ENCODE measurements around the gene OR6N1.

The OR6N1 gene
- 0 reads per million in 3 donors for total RNA-seq

DNA sequence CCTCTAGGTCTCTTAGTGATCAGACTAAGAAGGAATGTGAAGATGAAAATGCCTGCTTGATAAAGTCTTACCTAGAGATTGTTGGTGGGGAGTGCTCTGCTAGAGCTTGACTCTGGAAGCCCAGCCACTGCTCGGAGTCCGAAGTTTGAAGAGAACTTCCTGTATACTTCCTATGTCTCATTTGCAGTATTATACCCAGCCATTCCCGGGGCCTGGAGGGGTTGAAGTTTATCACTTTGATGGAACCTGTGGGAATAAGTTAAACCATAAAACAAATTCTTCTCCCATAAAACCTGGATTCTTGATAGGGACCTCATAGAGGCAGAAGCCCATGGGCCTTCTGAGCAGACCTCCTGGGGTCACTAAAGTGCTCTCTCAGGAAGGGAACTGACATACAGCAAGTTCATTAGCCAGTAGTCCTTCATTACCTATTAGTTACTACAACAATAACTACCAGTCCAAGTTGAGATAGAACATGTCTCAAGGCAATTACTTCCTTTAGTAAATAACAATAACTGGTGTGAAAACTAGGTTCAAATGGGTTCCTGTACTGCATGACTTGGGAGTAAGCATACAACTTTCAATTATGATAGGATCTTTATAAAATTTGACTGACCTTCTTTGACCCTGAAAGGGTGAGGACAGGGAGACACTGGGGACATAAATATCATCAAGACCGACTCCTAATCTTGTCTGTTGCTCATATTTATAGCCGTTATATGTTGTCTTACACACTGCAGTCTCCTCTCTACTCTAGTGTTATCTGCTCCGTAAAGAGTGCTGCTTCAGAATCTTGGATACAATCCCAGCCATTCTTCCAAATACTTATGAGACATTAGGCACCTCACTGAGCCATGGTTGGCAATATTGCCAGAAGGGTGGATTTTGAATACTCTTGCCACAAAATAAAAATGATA is at the start of gene OR6N1:
TSS of gene OR6N1 (minus strand) at position 246 of the 917 bp plus-strand sequence. CDS start 5,513 bp downstream, outside the sequence.
- no peaks in the 10 kb centered on the region for H3K27me3 ChIP-seq (replicated peaks; ENCODE audit: control insufficient read depth, insufficient read depth, low read length, poor library complexity, severe bottlenecking)
- no peaks in the 10 kb centered on the region for H3K4me1 ChIP-seq (ENCODE audit: control insufficient read depth, insufficient read depth, low read length, poor library complexity, severe bottlenecking)
- no peak within 1 kb of the TSS for H3K27ac ChIP-seq (ENCODE audit: insufficient read depth, low read length, poor library complexity, severe bottlenecking)
- no peak for DNase-seq
- no peaks in the 10 kb centered on the region for H3K9me3 ChIP-seq (ENCODE audit: control insufficient read depth, low read length)
- H3K36me3 ChIP-seq (ENCODE audit: control insufficient read depth, insufficient read depth, low read length), result no peaks in the 10 kb centered on the region
- no peak within 1 kb of the TSS for H3K4me3 ChIP-seq (ENCODE audit: insufficient read depth, low read depth, low read length, poor library complexity, severe bottlenecking)

- no peak for DNase-seq
- Histone ChIP-seq H3K4me1 (ENCODE audit: control insufficient read depth, insufficient read depth, low read length, poor library complexity, severe bottlenecking) (peaks cover 4% of the 10 kb centered on the region), H3K4me3 (ENCODE audit: insufficient read depth, low read depth, low read length, poor library complexity, severe bottlenecking) (no peak overlapping the region), H3K27me3 (replicated peaks; ENCODE audit: control insufficient read depth, insufficient read depth, low read length, poor library complexity, severe bottlenecking) (no peaks in the 10 kb centered on the region), H3K36me3 (ENCODE audit: control insufficient read depth, insufficient read depth, low read length) (no peaks in the 10 kb centered on the region), H3K27ac (ENCODE audit: insufficient read depth, low read length, poor library complexity, severe bottlenecking) (no peak overlapping the region), H3K9me3 (ENCODE audit: control insufficient read depth, low read length) (no peaks in the 10 kb centered on the region)
Measured at GRCh38 chr1:158821723-158822122, 49.7 kb upstream of the OR6N1 start.

DNA sequence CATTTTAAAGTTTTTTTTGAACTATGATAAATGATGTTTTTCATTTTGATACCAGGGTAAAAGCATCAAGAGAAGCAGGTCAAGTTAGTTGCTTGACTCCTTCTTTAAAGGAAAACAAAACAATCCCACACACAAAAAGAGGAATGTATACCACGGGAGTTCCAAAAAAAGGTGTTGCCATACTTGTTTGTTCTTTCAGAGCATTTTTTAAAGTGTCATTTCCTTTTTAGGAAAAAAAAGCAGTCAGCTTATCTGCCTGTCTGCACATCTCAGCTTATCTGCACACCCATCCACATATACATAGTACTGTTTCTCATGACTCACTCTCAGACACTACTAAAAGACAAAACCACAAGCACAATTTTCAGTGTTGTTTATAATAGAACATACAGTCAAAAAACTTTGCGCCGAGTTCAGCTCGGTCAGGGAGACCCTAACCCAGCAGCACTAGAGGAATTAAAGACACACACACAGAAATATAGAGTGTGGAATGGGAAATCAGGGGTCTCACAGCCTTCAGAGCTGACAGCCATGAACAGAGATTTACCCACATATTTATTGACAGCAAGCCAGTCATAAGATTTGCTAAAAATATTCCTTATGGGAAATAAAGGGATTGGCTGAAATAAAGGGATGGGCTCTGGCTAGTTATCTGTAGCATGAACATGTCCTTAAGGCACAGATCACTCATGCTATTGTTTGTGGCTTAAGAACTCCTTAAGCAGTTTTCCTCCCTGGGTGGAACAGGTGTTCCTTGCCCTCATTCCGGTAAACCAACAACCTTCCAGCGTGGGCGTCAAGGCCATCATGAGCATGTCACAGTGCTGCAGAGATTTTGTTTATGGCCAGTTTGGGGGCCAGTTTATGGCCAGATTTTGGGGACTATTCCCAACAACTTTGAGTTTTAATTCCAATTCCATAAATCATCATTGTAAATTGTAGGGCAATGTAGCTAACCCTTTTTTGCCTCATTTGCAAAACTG is 47.8 kb upstream of the OR6N1 start:
- Histone ChIP-seq H3K36me3 (ENCODE audit: control insufficient read depth, insufficient read depth, low read length) (no peaks in the 10 kb centered on the region), H3K4me1 (ENCODE audit: control insufficient read depth, insufficient read depth, low read length, poor library complexity, severe bottlenecking) (peaks cover 4% of the 10 kb centered on the region), H3K9me3 (ENCODE audit: control insufficient read depth, low read length) (no peaks in the 10 kb centered on the region), H3K27me3 (replicated peaks; ENCODE audit: control insufficient read depth, insufficient read depth, low read length, poor library complexity, severe bottlenecking) (no peaks in the 10 kb centered on the region), H3K4me3 (ENCODE audit: insufficient read depth, low read depth, low read length, poor library complexity, severe bottlenecking) (no peak overlapping the region), H3K27ac (ENCODE audit: insufficient read depth, low read length, poor library complexity, severe bottlenecking) (no peak overlapping the region)
- DNase-seq, result no peak

- H3K9me3 ChIP-seq (ENCODE audit: control insufficient read depth, low read length), result no peaks in the 10 kb centered on the region
- H3K27me3 ChIP-seq (replicated peaks; ENCODE audit: control insufficient read depth, insufficient read depth, low read length, poor library complexity, severe bottlenecking), result no peaks in the 10 kb centered on the region
- no peak overlapping the region for H3K4me3 ChIP-seq (ENCODE audit: insufficient read depth, low read depth, low read length, poor library complexity, severe bottlenecking)
- DNase-seq, result no peak
- no peak overlapping the region for H3K27ac ChIP-seq (ENCODE audit: insufficient read depth, low read length, poor library complexity, severe bottlenecking)
- H3K4me1 ChIP-seq (ENCODE audit: control insufficient read depth, insufficient read depth, low read length, poor library complexity, severe bottlenecking), result peaks cover 4% of the 10 kb centered on the region
- no peaks in the 10 kb centered on the region for H3K36me3 ChIP-seq (ENCODE audit: control insufficient read depth, insufficient read depth, low read length)
Measured at GRCh38 chr1:158818975-158819431, 47.0 kb upstream of the OR6N1 start.

- Histone ChIP-seq H3K27me3 (replicated peaks; ENCODE audit: control insufficient read depth, insufficient read depth, low read length, poor library complexity, severe bottlenecking) (no peaks in the 10 kb centered on the region), H3K27ac (ENCODE audit: insufficient read depth, low read length, poor library complexity, severe bottlenecking) (no peak overlapping the region), H3K36me3 (ENCODE audit: control insufficient read depth, insufficient read depth, low read length) (no peaks in the 10 kb centered on the region), H3K9me3 (ENCODE audit: control insufficient read depth, low read length) (no peaks in the 10 kb centered on the region), H3K4me3 (ENCODE audit: insufficient read depth, low read depth, low read length, poor library complexity, severe bottlenecking) (no peak overlapping the region), H3K4me1 (ENCODE audit: control insufficient read depth, insufficient read depth, low read length, poor library complexity, severe bottlenecking) (peaks cover 4% of the 10 kb centered on the region)
- no peak for DNase-seq
Measured at GRCh38 chr1:158818560-158818959, 46.6 kb upstream of the OR6N1 start.

DNA sequence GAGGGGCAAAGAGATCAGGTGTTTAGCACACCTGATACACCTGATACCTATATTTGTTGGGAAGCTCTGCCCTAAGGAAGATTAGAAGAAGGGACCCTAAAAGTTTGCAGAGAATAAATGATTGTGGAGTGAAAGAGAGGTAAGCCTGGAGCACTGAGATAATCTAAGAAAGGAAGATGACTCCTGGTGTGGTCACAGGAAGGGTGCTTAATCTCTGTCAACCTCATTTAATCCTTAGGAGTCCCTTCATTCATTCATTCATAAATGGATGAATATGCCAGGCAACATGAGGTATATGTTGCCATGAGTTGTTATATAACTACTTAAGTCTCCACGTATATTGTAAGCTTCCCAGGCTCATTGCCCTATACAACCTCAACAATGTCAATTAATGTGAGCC is 43.0 kb upstream of the OR6N1 start:
- Histone ChIP-seq H3K4me1 (ENCODE audit: control insufficient read depth, insufficient read depth, low read length, poor library complexity, severe bottlenecking) (peaks cover 4% of the 10 kb centered on the region), H3K4me3 (ENCODE audit: insufficient read depth, low read depth, low read length, poor library complexity, severe bottlenecking) (no peak overlapping the region), H3K27me3 (replicated peaks; ENCODE audit: control insufficient read depth, insufficient read depth, low read length, poor library complexity, severe bottlenecking) (no peaks in the 10 kb centered on the region), H3K9me3 (ENCODE audit: control insufficient read depth, low read length) (no peaks in the 10 kb centered on the region), H3K27ac (ENCODE audit: insufficient read depth, low read length, poor library complexity, severe bottlenecking) (no peak overlapping the region), H3K36me3 (ENCODE audit: control insufficient read depth, insufficient read depth, low read length) (no peaks in the 10 kb centered on the region)
- no peak for DNase-seq

DNA sequence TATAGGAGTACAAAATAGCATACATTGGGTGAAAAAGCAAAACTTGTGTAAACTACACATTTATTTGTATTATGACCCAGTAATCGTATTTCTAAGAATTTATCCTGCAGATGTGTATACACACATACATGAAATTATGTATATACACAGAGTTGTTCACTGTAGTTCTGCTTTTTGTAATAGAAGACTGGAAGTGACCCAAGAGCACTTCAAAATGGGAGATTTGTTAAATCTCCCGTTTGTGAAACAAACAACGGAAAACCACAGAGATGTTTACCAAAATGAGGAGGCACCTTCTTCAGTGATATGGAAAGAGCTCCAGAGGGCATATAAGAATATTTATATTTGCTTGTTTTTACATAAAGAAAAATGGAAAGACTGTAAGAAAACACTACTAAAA is 41.2 kb upstream of the OR6N1 start:
- Histone ChIP-seq H3K27me3 (replicated peaks; ENCODE audit: control insufficient read depth, insufficient read depth, low read length, poor library complexity, severe bottlenecking) (no peaks in the 10 kb centered on the region), H3K27ac (ENCODE audit: insufficient read depth, low read length, poor library complexity, severe bottlenecking) (no peak overlapping the region), H3K36me3 (ENCODE audit: control insufficient read depth, insufficient read depth, low read length) (no peaks in the 10 kb centered on the region), H3K4me1 (ENCODE audit: control insufficient read depth, insufficient read depth, low read length, poor library complexity, severe bottlenecking) (no peaks in the 10 kb centered on the region), H3K4me3 (ENCODE audit: insufficient read depth, low read depth, low read length, poor library complexity, severe bottlenecking) (no peak overlapping the region), H3K9me3 (ENCODE audit: control insufficient read depth, low read length) (no peaks in the 10 kb centered on the region)
- DNase-seq, result no peak

- H3K36me3 ChIP-seq (ENCODE audit: control insufficient read depth, insufficient read depth, low read length), result no peaks in the 10 kb centered on the region
- DNase-seq, result no peak
- H3K27me3 ChIP-seq (replicated peaks; ENCODE audit: control insufficient read depth, insufficient read depth, low read length, poor library complexity, severe bottlenecking), result no peaks in the 10 kb centered on the region
- no peak overlapping the region for H3K27ac ChIP-seq (ENCODE audit: insufficient read depth, low read length, poor library complexity, severe bottlenecking)
- H3K4me1 ChIP-seq (ENCODE audit: control insufficient read depth, insufficient read depth, low read length, poor library complexity, severe bottlenecking), result no peaks in the 10 kb centered on the region
- no peak overlapping the region for H3K4me3 ChIP-seq (ENCODE audit: insufficient read depth, low read depth, low read length, poor library complexity, severe bottlenecking)
- H3K9me3 ChIP-seq (ENCODE audit: control insufficient read depth, low read length), result no peaks in the 10 kb centered on the region
Measured at GRCh38 chr1:158812336-158812735, 40.3 kb upstream of the OR6N1 start.

DNA sequence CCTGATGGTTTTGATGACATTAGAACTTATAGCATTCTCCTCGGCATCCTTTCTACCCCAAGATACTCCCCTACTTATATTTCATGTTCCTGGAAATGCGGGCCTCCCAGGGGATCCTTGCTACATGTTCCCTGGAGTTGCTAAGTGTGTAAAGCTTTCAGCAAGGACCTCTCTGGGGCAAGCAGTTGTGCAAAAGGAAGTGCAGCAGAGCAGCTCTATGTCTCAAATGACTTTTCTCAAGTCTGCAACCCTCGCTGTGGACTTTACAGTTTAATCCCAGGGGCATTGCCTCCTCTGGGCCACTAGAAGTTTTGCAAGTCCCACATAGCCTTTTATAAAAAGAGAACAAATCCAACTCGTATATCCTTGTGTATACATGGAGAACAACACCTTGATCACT is 38.3 kb upstream of the OR6N1 start:
- DNase-seq, result no peak
- Histone ChIP-seq H3K9me3 (ENCODE audit: control insufficient read depth, low read length) (no peaks in the 10 kb centered on the region), H3K27me3 (replicated peaks; ENCODE audit: control insufficient read depth, insufficient read depth, low read length, poor library complexity, severe bottlenecking) (no peaks in the 10 kb centered on the region), H3K27ac (ENCODE audit: insufficient read depth, low read length, poor library complexity, severe bottlenecking) (no peak overlapping the region), H3K4me1 (ENCODE audit: control insufficient read depth, insufficient read depth, low read length, poor library complexity, severe bottlenecking) (no peaks in the 10 kb centered on the region), H3K4me3 (ENCODE audit: insufficient read depth, low read depth, low read length, poor library complexity, severe bottlenecking) (no peak overlapping the region), H3K36me3 (ENCODE audit: control insufficient read depth, insufficient read depth, low read length) (no peaks in the 10 kb centered on the region)

Data from effector memory CD4-positive, alpha-beta T cell (primary cell).